Activated naive CD8-positive, alpha-beta T cell treated with anti-CD3 and anti-CD28 coated beads, Interleukin-2, amount 10 ng/mL, durations not matched to agents 7 days and 5 days (primary cell): ENCODE data around the gene GIPR. TPM values are rescaled to one million over a fixed set of nuclear protein-coding genes. Genes with fewer than 3 reads are reported as not detected.
A peak's percentile ranks its signal among the peaks of the same experiment; 100 is the strongest.

Experiments used
- ATAC-seq: fragments of 150-1000 bp; cut with Tn5 transposase; one replicate; pipeline ENCODE4 v1.10.0; 2021; ENCODE audit warnings: low read depth, moderate library complexity
- POLR2A ChIA-PET: fragments of 350-600 bp; sonication (Branson Sonifier 250); formaldehyde crosslinking; loops from one replicate; lab custom pipeline; 2021; ENCODE audit warnings: antibody characterized with exemption; lab: Charles Lee
- DNase-seq: peaks from one replicate; pipeline ENCODE4 v3.0.0; 2021
- H3K27ac Mint-ChIP-seq: one replicate; pipeline ENCODE4 v1.8.0; 2022; ENCODE audit warnings: mild to moderate bottlenecking, mixed read lengths
- H3K27me3 Mint-ChIP-seq: one replicate; pipeline ENCODE4 v1.8.0; 2022; ENCODE audit warnings: mild to moderate bottlenecking, moderate library complexity, mixed read lengths
- H3K36me3 Mint-ChIP-seq: one replicate; pipeline ENCODE4 v1.8.0; 2021; ENCODE audit warnings: mild to moderate bottlenecking, mixed read lengths
- H3K4me1 Mint-ChIP-seq: one replicate; pipeline ENCODE4 v1.8.0; 2021; ENCODE audit warnings: mixed read lengths
- H3K4me3 Mint-ChIP-seq: one replicate; pipeline ENCODE4 v1.8.0; 2022; ENCODE audit warnings: mild to moderate bottlenecking, moderate library complexity, mixed read lengths
- H3K9me3 Mint-ChIP-seq: one replicate; pipeline ENCODE4 v1.8.0; 2021; ENCODE audit warnings: mixed read lengths
- total RNA-seq, 2 experiments: library from RNA; stranded (reverse); gene quantifications; one replicate each; pipeline ENCODE4 v1.2.3, GENCODE V29; 2021

Gene GIPR
- total RNA-seq, 2 experiments from 2014 or later, result 18.4 to 19.3 TPM

DNA sequence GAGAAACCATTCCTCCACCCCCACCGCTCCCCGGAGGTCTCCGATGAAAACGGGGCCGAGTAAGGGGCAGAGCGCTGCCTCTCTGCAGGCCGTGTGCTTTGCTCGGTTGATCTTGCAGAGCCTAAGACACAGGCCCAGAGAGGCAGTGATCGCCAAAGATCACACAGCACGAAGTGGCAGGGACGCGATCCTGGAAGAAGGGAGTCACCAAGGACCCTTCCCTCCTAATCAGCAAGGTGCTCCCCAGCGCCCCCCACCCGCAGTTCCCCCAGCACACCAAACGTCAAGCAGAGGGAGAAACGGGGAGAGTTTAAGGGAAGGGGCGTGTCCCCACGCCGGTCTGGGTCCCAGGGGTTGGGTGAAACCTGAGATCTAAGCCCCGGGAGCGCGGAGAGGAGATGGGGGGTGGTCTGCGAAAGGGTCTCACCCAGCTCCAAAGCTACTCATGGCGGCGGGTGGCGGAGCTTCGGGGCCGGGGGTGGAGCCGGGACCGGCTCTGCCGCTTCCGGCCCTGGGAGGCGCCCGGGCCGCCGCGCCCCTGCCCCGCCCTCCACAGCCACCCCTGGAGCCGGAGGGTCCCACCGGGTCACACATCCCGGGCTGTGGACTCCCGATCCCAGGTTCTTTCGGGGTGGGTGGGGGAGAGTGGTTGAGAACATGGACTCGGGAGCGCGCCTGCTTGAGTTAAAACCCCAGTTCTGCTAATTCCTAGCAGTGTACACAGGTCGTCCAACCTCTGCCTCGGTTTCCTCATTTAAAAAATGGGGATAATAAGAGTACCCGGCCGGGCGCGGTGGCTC, 28.9 kb upstream of the GIPR start, which contains the start of gene EML2:
TSS of gene EML2 (minus strand) at position 468 of the 800 bp plus-strand sequence. CDS start at position 447, 21 bp downstream.
- Mint-ChIP-seq H3K9me3 (no peaks in the 10 kb centered on the region), H3K27ac (peak within 1 kb of the TSS; percentile 95), H3K27me3 (no peaks in the 10 kb centered on the region), H3K36me3 (peaks cover 2% of the 10 kb centered on the region), H3K4me1 (peaks cover 31% of the 10 kb centered on the region), H3K4me3 (peak within 1 kb of the TSS; percentile 95)
- DNase-seq (peak; percentile 82), ATAC-seq (peak; percentile 31)
- POLR2A ChIA-PET, result interaction anchor here (0.6 to 1.6 kb wide), 5 partner anchors 44 to 182 kb away, joined by 3 to 5 read pairs (median 3); no protein-coding TSS in a partner anchor

DNA sequence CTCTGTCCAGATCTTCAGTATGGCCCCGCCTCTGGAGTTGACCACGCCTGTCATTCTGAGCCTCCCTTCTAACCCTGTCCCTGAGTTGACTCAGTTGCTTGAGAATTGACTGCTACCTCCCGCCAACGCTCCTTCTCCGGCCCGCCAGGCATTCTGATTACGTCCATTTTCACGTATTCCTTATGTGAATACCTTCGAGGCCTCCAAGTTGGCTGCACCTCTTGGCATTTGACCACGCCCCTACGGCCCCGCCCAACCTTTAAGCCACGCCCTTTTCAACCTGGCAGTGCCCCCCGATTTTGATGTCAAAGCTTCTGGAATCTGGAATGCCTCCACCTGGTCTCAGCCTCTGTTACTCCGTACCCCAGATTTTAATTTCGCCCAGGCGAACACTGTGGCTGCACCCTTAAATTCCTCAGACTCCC, 27.2 kb upstream of the GIPR start:
- POLR2A ChIA-PET, result interaction anchor here (0.9 to 3.6 kb wide), 16 partner anchors 27 to 214 kb away, joined by 3 to 19 read pairs (median 6); partner anchors contain the start of genes GIPR, OPA3 and VASP
- DNase-seq, result peak; percentile 80
- Mint-ChIP-seq H3K4me1 (peaks cover 33% of the 10 kb centered on the region), H3K4me3 (peak overlapping the region; percentile 84), H3K27me3 (peaks cover 3% of the 10 kb centered on the region), H3K9me3 (no peaks in the 10 kb centered on the region), H3K36me3 (peaks cover 2% of the 10 kb centered on the region), H3K27ac (peak overlapping the region; percentile 96)
- no peak for ATAC-seq

DNA sequence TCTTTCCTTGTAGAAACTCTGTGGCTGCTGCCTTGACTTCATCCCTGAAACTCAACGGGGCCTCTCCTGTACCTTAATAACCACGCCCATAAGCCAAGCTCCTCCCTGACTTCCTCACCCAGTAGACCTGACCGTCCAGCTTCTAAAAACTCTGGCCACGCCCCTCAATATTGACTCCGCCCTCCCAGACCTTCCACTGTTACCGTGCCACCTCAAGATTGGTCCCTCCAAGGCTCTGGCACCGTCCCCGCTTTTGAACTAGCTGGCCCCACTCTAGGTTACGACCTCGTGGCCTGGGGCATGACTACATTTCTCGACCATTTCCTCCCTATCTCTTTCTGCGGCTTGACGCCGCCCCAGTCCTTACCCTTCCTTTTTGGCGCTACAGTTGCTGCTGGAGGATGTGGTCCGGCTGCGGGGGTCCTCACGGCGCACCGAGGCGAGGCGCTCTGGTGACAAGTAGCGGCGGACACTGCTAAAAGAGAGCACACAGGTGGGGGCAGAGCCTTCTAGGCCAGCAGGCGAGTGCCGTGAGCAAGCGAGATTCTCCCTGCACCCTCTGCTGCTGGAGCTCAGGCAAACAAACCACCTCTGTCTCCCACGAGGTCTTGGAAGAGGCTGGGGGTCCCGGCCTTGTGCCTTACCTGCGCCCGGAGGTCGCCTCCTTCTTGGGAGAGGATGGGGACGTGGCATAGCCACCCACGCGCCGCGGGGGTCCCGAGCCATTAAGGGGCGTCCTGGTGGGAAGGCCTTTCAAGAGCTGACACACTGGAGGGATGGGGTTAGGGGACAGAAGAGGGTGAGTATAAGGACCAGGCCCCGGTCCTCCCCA, 26.5 kb upstream of the GIPR start:
- H3K36me3 Mint-ChIP-seq, result peaks cover 2% of the 10 kb centered on the region
- peak; percentile 41 for ATAC-seq

DNA sequence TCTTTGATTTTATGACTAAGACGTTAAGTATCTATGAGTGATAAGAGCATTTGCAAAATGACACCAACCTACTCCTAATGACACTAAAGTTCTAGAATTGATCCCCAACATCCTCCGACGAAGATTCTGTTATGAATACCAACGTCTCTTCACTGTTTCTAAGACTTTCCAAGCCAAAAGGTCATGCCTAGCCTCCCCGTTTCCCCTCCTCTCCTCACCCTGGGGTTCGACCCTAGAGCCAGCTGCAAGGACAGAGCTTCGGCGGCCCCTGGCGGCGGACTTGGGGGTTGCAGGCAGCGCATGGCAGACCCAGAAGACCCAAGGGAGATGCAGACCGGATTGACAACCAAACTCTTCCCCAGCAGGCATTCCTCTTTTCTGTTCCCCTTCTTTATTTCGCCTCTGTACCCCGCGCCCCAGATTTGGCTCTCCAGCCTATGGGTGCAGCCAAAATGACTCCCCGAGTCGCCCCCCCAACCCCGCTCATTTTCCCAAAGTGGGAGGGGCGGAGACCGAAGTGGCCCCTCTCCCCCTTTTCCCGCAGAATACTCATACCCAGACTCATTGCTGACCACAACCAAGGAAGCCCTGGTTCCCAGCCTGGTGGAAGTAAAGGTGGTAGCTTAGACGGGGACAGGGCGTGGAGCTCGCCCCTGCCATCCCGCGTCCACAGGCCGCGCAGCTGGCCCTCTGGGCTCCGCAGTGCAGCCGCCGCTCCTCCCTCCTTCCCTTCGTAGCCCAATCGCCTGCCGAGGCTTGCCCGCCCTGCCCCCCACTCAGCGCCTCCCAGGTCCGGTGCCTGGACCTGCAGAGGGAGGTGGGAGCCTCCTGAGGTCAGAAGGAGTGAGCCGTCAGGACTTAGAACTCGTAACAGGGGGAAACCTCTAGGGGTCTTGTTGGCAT, 24.7 kb upstream of the GIPR start:
- no peak for ATAC-seq
- peaks cover 38% of the 10 kb centered on the region for H3K4me1 Mint-ChIP-seq
- no peaks in the 10 kb centered on the region for H3K9me3 Mint-ChIP-seq
- POLR2A ChIA-PET, result interaction anchor here (0.6 to 3.6 kb wide), 10 partner anchors 36 to 213 kb away, joined by 3 to 19 read pairs (median 9); partner anchors contain the start of genes OPA3 and VASP
- DNase-seq, result peak; percentile 95
- peaks cover 2% of the 10 kb centered on the region for H3K36me3 Mint-ChIP-seq
- H3K4me3 Mint-ChIP-seq, result peak overlapping the region; percentile 73
- peak overlapping the region; percentile 84 for H3K27ac Mint-ChIP-seq
- peaks cover 3% of the 10 kb centered on the region for H3K27me3 Mint-ChIP-seq

More for the DNA sequence above, 26.5 kb upstream of the GIPR start:
- POLR2A ChIA-PET, result interaction anchor here (0.7 to 3.6 kb wide), 23 partner anchors 26 to 214 kb away, joined by 3 to 19 read pairs (median 5); partner anchors contain the start of genes GIPR, OPA3, QPCTL and VASP
- DNase-seq, result peak; percentile 82
- H3K27me3 Mint-ChIP-seq, result peaks cover 3% of the 10 kb centered on the region
- no peaks in the 10 kb centered on the region for H3K9me3 Mint-ChIP-seq
- H3K27ac Mint-ChIP-seq, result peak overlapping the region; percentile 96
- H3K4me1 Mint-ChIP-seq, result peaks cover 37% of the 10 kb centered on the region
- H3K4me3 Mint-ChIP-seq, result peak overlapping the region; percentile 84

DNA sequence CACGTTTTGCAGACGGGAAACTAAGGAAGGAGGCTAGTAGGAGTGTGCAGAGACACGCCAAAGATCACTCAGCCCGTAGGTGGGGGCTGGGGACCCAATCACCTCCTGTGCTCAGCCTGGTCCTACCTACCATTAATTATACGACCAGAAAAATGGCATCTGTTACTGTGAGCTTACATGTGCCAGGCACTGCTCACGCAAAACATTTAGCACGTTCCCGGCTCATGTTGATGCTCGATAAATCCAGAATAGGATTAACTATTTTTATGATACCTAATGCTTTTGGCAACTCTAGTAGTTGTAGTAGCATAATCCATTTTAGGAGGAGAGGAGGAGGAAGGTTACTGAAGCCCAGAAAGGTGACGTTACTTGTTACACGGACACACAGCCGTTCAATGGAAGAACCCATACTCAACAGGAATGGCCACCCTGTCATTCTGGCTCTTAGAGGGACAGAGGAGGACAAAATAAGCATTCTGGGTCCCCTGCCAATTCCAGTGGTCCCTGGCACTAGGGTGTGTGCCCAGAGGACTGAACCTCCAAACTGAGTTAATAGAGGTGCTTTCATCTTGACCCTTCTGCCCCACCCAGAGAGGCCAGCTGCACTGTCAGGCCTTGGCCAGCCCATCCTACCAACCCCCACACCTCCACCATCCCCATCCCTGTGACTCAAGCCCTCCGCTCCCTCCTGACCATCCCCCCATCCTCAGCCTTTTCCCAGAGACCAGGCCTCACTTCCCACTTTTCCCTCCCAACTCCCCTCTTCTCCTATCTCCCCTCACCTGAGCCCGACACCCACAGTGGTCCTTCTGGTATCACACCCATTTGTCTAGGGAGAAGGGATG, 23.9 kb upstream of the GIPR start:
- Mint-ChIP-seq H3K27me3 (peaks cover 3% of the 10 kb centered on the region), H3K4me3 (no peak overlapping the region), H3K27ac (peak overlapping the region; percentile 40), H3K36me3 (peaks cover 2% of the 10 kb centered on the region), H3K4me1 (peaks cover 32% of the 10 kb centered on the region), H3K9me3 (no peaks in the 10 kb centered on the region)
- ATAC-seq, result no peak
- no peak for DNase-seq
- POLR2A ChIA-PET, result interaction anchor here (3.6 kb wide), 1 partner anchor 37 kb away, joined by 19 read pairs; no protein-coding TSS in a partner anchor

DNA sequence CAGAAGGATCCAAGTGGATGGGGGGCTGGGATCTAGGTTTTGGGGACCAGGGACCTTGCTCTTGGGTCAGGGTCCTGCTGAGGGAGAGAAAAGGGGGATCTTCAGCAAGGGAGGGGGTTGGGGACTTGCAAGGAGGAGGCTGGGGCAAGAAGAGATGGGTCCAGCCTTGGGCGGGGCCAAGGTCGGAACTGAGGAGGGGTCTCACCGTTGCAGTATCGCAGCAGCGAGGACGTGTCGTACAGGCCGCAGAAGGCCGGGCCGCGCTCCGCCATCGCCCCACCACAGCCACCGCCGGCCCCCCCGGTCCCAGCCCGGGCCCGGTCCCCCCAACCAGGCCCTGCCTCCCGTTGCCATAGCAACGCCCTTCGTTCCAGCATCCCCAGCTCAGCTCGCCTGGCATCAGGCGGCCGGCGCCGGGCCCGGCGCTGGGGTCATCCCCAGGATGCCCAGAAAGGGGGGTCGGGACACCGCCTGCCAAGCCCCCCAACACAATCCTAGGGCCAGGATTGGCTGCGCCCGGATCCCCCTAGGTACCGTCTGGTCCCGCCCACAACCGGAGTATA, 22.9 kb upstream of the GIPR start:
- DNase-seq (no peak), ATAC-seq (no peak)
- Mint-ChIP-seq H3K9me3 (no peaks in the 10 kb centered on the region), H3K27ac (peak overlapping the region; percentile 80), H3K4me3 (peak overlapping the region; percentile 82), H3K36me3 (peaks cover 2% of the 10 kb centered on the region), H3K4me1 (peaks cover 32% of the 10 kb centered on the region), H3K27me3 (peaks cover 3% of the 10 kb centered on the region)
- POLR2A ChIA-PET, result interaction anchor here (0.8 to 1.4 kb wide), 7 partner anchors 14 to 205 kb away, joined by 3 to 6 read pairs (median 3); partner anchors contain the start of genes QPCTL and SNRPD2

DNA sequence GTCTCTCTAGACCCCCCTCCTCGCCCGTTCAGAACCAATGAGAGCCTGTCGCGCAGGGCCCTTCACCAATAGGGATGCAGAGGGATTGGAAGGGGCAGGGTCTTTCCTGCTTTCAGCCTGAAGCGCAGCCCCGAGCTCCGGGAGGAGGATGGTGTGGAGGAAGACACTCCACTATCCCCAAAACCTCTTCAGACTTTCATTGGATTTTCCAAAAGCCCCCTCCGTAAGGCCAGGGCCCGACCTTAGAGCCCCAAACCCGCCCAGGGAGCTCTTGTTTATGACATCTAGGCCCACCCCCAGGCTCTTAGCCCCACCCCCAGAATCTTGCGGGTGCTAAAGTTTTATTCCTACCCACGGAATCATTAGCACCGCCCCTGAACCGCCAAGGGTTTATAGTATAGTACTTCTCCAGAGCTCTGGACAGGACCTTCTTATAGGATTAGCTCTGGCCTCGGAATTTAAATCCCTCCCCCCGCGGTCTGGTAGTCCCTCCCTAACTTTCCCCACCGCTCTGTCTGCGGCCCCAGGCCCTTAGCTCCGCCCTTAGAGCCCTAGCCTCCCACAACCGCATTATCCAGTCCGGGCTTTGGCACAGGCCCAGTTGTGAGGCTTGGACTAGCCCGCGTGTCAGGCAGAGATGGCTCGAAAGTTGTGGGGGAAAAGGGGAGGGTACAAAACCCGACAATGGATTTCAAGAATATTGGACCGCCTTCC, 22.2 kb upstream of the GIPR start:
- no peaks in the 10 kb centered on the region for H3K9me3 Mint-ChIP-seq
- peak overlapping the region; percentile 80 for H3K27ac Mint-ChIP-seq
- ATAC-seq (peak; percentile 48), DNase-seq (peak; percentile 78)
- peak overlapping the region; percentile 82 for H3K4me3 Mint-ChIP-seq
- POLR2A ChIA-PET, result interaction anchor here (0.6 to 1.4 kb wide), 11 partner anchors 15 to 206 kb away, joined by 3 to 6 read pairs (median 3); partner anchors contain the start of genes QPCTL and SNRPD2
- peaks cover 1% of the 10 kb centered on the region for H3K36me3 Mint-ChIP-seq
- H3K4me1 Mint-ChIP-seq, result peaks cover 30% of the 10 kb centered on the region
- H3K27me3 Mint-ChIP-seq, result peaks cover 3% of the 10 kb centered on the region

DNA sequence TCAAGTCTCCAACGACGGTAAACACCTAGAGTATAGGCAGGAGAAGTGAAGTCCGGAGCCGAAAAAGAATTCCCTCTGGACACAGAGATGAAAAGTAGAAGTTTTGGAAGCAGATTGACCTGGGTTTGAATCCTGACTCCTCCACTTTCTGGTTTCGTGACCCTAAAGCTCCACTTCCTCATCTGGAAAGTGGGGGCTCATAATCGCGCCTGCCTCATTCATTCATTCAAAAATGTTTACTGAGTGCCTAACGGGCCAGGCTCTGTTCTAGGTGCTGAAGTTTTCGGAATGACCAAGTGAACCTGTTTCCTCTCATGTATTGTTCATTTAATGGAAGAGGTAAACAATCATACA, 21.7 kb upstream of the GIPR start:
- H3K4me3 Mint-ChIP-seq, result peak overlapping the region; percentile 82
- ATAC-seq (no peak), DNase-seq (no peak)
- H3K4me1 Mint-ChIP-seq, result peaks cover 25% of the 10 kb centered on the region
- H3K27ac Mint-ChIP-seq, result peak overlapping the region; percentile 68
- H3K9me3 Mint-ChIP-seq, result no peaks in the 10 kb centered on the region
- peaks cover 3% of the 10 kb centered on the region for H3K27me3 Mint-ChIP-seq
- no peaks in the 10 kb centered on the region for H3K36me3 Mint-ChIP-seq
- POLR2A ChIA-PET, result interaction anchor here (0.6 to 1.4 kb wide), 7 partner anchors 18 to 177 kb away, joined by 3 to 6 read pairs (median 3); partner anchors contain the start of genes QPCTL and SNRPD2

DNA sequence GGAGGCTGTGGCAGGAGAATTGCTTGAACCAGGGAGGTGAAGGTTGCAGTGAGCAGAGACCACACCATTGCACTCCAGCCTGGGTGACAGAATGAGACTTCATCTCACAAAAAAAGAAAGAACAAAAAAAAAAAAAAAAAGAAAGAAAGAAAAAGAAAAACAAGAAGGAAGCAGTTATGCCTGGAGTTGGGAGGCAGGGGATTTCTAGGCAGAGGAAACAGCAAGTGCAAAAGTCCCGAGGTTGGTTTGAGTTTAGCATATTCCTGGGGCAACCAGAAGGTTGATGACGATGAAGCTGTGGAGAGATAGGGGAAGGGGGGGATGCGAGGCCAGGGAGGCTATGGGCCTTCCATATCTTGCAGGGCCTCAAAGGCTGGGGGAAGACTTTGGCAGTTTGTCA, 17.3 kb upstream of the GIPR start:
- POLR2A ChIA-PET, result interaction anchor here (0.6 kb wide), 1 partner anchor 153 kb away, joined by 3 read pairs; no protein-coding TSS in a partner anchor
- Mint-ChIP-seq H3K9me3 (no peaks in the 10 kb centered on the region), H3K27me3 (no peaks in the 10 kb centered on the region), H3K4me3 (no peak overlapping the region), H3K36me3 (no peaks in the 10 kb centered on the region), H3K27ac (no peak overlapping the region), H3K4me1 (peaks cover 8% of the 10 kb centered on the region)
- DNase-seq (no peak), ATAC-seq (no peak)

DNA sequence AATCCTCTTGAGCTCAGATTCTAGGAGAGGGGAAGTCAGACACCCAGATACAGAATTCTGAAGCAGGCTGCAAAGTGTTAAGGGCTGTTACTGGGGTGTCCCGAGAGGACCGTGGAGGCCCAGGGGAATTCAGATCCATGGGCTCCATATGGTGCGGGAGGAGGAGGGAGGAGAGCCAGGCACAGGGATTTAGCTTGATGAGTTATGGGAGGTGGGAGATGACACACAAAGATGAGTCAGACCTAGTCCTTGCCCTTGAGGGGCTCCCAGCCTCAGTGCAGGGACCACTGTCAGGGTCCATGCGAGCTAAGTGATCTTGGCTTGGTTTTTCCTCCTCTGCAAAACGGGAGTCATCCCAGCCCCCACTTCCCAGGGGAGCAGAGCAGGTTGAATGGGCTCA, 14.4 kb upstream of the GIPR start:
- no peak for ATAC-seq
- H3K4me3 Mint-ChIP-seq, result no peak overlapping the region
- DNase-seq, result no peak
- no peaks in the 10 kb centered on the region for H3K4me1 Mint-ChIP-seq
- POLR2A ChIA-PET, result no interaction called here
- no peaks in the 10 kb centered on the region for H3K9me3 Mint-ChIP-seq
- H3K27ac Mint-ChIP-seq, result no peak overlapping the region
- H3K27me3 Mint-ChIP-seq, result no peaks in the 10 kb centered on the region
- no peaks in the 10 kb centered on the region for H3K36me3 Mint-ChIP-seq

DNA sequence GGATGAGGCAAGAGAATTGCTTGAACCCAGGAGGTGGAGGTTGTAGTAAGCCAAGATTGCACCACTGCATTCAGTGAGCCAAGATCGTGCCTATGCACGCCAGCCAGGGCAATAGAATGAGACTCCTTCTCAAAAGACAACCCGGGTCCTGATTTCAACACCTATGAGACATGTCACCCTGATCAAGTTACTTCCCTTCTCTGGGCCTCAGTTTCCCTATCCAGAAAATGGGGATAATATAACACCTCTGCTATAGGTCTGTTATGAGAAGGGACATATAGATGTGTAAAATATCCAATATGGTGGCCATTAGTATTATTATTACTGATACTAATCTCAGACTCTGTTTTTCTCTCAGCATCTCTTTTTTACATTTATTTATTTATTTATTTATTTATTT, 12.9 kb upstream of the GIPR start:
- Mint-ChIP-seq H3K27me3 (no peaks in the 10 kb centered on the region), H3K27ac (no peak overlapping the region), H3K4me3 (no peak overlapping the region), H3K4me1 (no peaks in the 10 kb centered on the region), H3K36me3 (no peaks in the 10 kb centered on the region), H3K9me3 (no peaks in the 10 kb centered on the region)
- ATAC-seq (no peak), DNase-seq (no peak)
- POLR2A ChIA-PET, result no interaction called here
